ENCODE data around the gene ZFYVE28. TPM values are rescaled to one million over a fixed set of nuclear protein-coding genes. Genes with fewer than 3 reads are reported as not detected.
"Not testable (repeated sequence)": the region's sequence is repeated elsewhere in the genome, so short reads cannot be mapped to it uniquely, and the experiment has no call there.

Gene ZFYVE28
- total and polyA plus RNA-seq, 9 donors, result 1.3 to 12.1 (median 8.6) TPM

- H3K4me1 ChIP-seq (ENCODE audit: insufficient read depth), result no peaks in the 10 kb centered on the region
- H3K27ac ChIP-seq, result no peak overlapping the region
- TF ChIP-seq POLR2A (IDR thresholded peaks at IDR 0.05) (no peak), CTCF (IDR thresholded peaks at IDR 0.05) (no peak), EP300 (IDR thresholded peaks at IDR 0.05) (no peak)
- DNase-seq, result no peak
- no peaks in the 10 kb centered on the region for H3K9me3 ChIP-seq
- no peak overlapping the region for H3K4me3 ChIP-seq
- no peaks in the 10 kb centered on the region for H3K27me3 ChIP-seq
- intact Hi-C loops (cut with DNase I), result no loop called here
- H3K36me3 ChIP-seq, result no peaks in the 10 kb centered on the region
These were observed 13.6 kb upstream of the ZFYVE28 start for GRCh38 chr4:2432004-2432403.

- intact Hi-C loops (cut with DNase I); H3K4me3 ChIP-seq; H3K9me3 ChIP-seq; H3K36me3 ChIP-seq; H3K27ac ChIP-seq; H3K4me1 ChIP-seq (ENCODE audit: insufficient read depth); H3K27me3 ChIP-seq: not testable (repeated sequence)
- 69 to 77% (median 73%) methylated on average over 27 to 31 of the region's 49 CpGs for WGBS, 3 donors
- peak in 1 of 5 donors; percentile 35 for DNase-seq
These were observed 11.7 kb upstream of the ZFYVE28 start for GRCh38 chr4:2429945-2430757.

- WGBS, 3 donors, result 47 to 61% (median 49%) methylated on average over 25 of the region's 25 CpGs
- DNase-seq, result no peak
- no peak for TF ChIP-seq CTCF (IDR thresholded peaks at IDR 0.05)
- TF ChIP-seq EP300 (IDR thresholded peaks at IDR 0.05), result no peak
- no peak for TF ChIP-seq POLR2A (IDR thresholded peaks at IDR 0.05)
- no peaks in the 10 kb centered on the region for H3K27me3 ChIP-seq
- H3K4me3 ChIP-seq, result no peak overlapping the region
- no peak overlapping the region for H3K27ac ChIP-seq
- intact Hi-C loops (cut with DNase I), result no loop called here
- H3K36me3 ChIP-seq, result no peaks in the 10 kb centered on the region
- no peaks in the 10 kb centered on the region for H3K4me1 ChIP-seq (ENCODE audit: insufficient read depth)
- no peaks in the 10 kb centered on the region for H3K9me3 ChIP-seq
These were observed 10.2 kb upstream of the ZFYVE28 start for GRCh38 chr4:2428496-2429213.

GRCh38 chr4:2427383-2428334 is 9.2 kb upstream of the ZFYVE28 start:
- Histone ChIP-seq H3K4me3 (no peak overlapping the region), H3K27me3 (no peaks in the 10 kb centered on the region), H3K27ac (no peak overlapping the region), H3K9me3 (no peaks in the 10 kb centered on the region), H3K36me3 (no peaks in the 10 kb centered on the region), H3K4me1 (ENCODE audit: insufficient read depth) (no peaks in the 10 kb centered on the region)
- DNase-seq, result no peak
- intact Hi-C loops (cut with DNase I), result no loop called here
- WGBS, 3 donors, result 82 to 83% (median 82%) methylated on average over 23 of the region's 23 CpGs
- TF ChIP-seq POLR2A (IDR thresholded peaks at IDR 0.05), result no peak
- TF ChIP-seq CTCF (IDR thresholded peaks at IDR 0.05), result no peak
- TF ChIP-seq EP300 (IDR thresholded peaks at IDR 0.05), result no peak

Measured in ovary (tissue), 9 donors.